HCT116 (cell line): Measurements from ENCODE around the gene TMEM138.

Experiments
- ATF3 ChIP-seq: IDR thresholded peaks from 2 replicates; pipeline ENCODE4 v1.6.1; 2012
- CEBPB ChIP-seq: IDR thresholded peaks from 2 replicates; pipeline ENCODE4 v1.6.1; 2012; ENCODE audit warnings: low read depth
- CTCF ChIP-seq, 3 experiments: fragments of 200-600 bp in 1 of 3; sonication (generic) in 1 of 3; IDR thresholded peaks in 2 of 3; conservative IDR thresholded peaks in 1 of 3; 2 replicates each; pipeline ENCODE4 v1.5.1; 2012 to 2017; ENCODE audit warnings: low read depth in 2 of 3, low read length in 2 of 3, antibody characterized with exemption in 1 of 3, borderline replicate concordance in 1 of 3, control low read depth in 1 of 3, mild to moderate bottlenecking in 1 of 3, mixed read lengths in 1 of 3, mixed run types in 1 of 3, moderate library complexity in 1 of 3; ENCODE audit not compliant: insufficient read depth in 1 of 3
- EGR1 ChIP-seq: IDR thresholded peaks from 2 replicates; pipeline ENCODE4 v1.6.1; 2012; ENCODE audit warnings: low read depth
- EZH2 ChIP-seq: fragments of 200-600 bp; sonication (generic); IDR thresholded peaks from 2 replicates; pipeline ENCODE4 v1.6.1; 2017; ENCODE audit warnings: antibody characterized with exemption, mixed run types
- EZH2phosphoT487 ChIP-seq: fragments of 200-600 bp; IDR thresholded peaks from 2 replicates; pipeline ENCODE4 v1.6.1; 2018; ENCODE audit warnings: antibody characterized with exemption, borderline replicate concordance
- JUND ChIP-seq: IDR thresholded peaks from 2 replicates; pipeline ENCODE4 v1.6.1; 2012
- MAX ChIP-seq: IDR thresholded peaks from 2 replicates; pipeline ENCODE4 v1.6.1; 2012
- POLR2A ChIP-seq: IDR thresholded peaks from 2 replicates; pipeline ENCODE4 v1.7.0; 2011; ENCODE audit warnings: borderline replicate concordance; ENCODE audit not compliant: insufficient read depth, insufficient read length; ENCODE audit errors: extremely low read depth
- POLR2AphosphoS5 ChIP-seq: IDR thresholded peaks from 2 replicates; pipeline ENCODE4 v1.6.1; 2011; ENCODE audit warnings: mild to moderate bottlenecking, low read depth, low read length, moderate library complexity
- REST ChIP-seq: IDR thresholded peaks from 2 replicates; pipeline ENCODE4 v1.6.1; 2012; ENCODE audit warnings: low read depth
- SP1 ChIP-seq: IDR thresholded peaks from 2 replicates; pipeline ENCODE4 v1.6.1; 2012; ENCODE audit warnings: low read depth
- SRF ChIP-seq: IDR thresholded peaks from 2 replicates; pipeline ENCODE4 v1.6.1; 2012; ENCODE audit warnings: low read depth
- TCF7L2 ChIP-seq: IDR thresholded peaks from 2 replicates; pipeline ENCODE4 v1.7.0; 2011; ENCODE audit warnings: borderline replicate concordance, inconsistent platforms; ENCODE audit not compliant: insufficient read depth, insufficient read length; ENCODE audit errors: extremely low read depth

GRCh38 chr11:61357894-61358239 lies 4.3 kb upstream of the TMEM138 start:
- TF ChIP-seq EZH2 (no peak), POLR2A (no peak), CTCF (IDR thresholded peaks at IDR 0.05 in 2 of 3, conservative IDR thresholded peaks at IDR 0.05 in 1 of 3; ENCODE audit: borderline replicate concordance in 1 of 3, insufficient read depth in 1 of 3, low read depth in 2 of 3, low read length in 2 of 3) (no peak), ATF3 (no peak), SP1 (no peak), TCF7L2 (no peak), REST (no peak), JUND (no peak), SRF (no peak), POLR2AphosphoS5 (no peak), CEBPB (no peak), EGR1 (no peak), EZH2phosphoT487 (no peak), MAX (no peak)
